HEK293 (cell line): Measurements from ENCODE around the gene WFDC1.

Experiments used
- CTCF ChIA-PET: fragments of 350-600 bp; formaldehyde crosslinking; extraction: SDS; loops from one replicate; lab custom pipeline; 2021; ENCODE audit warnings: antibody characterized with exemption; lab: Yijun Ruan, JAX
- POLR2A ChIA-PET: fragments of 300-600 bp; formaldehyde crosslinking; extraction: SDS; loops from one replicate; lab custom pipeline; 2020; ENCODE audit warnings: antibody characterized with exemption, inconsistent platforms; lab: Yijun Ruan, JAX
- H3K27ac ChIP-seq: fragments of 200-500 bp; sonication (Bioruptor generic); 2 replicates; pipeline ENCODE4 v1.5.1; 2014; ENCODE audit warnings: low read depth, low read length, control low read depth, inconsistent platforms; ENCODE audit errors: extremely low read depth
- H3K36me3 ChIP-seq, 2 experiments: fragments of 200-500 bp in 1 of 2; sonication (Bioruptor generic) in 1 of 2; 1 replicate in 1 of 2; 2 replicates in 1 of 2; pipeline ENCODE4 v1.5.1; 2014 to 2017; ENCODE audit warnings: inconsistent platforms in 2 of 2, low read length in 2 of 2; ENCODE audit not compliant: control insufficient read depth in 2 of 2, insufficient read depth in 1 of 2
- H3K4me1 ChIP-seq: fragments of 200-500 bp; sonication (Bioruptor generic); 2 replicates; pipeline ENCODE4 v1.5.1; 2014; ENCODE audit warnings: mild to moderate bottlenecking, low read length, inconsistent platforms; ENCODE audit not compliant: control insufficient read depth, insufficient read depth
- H3K4me3 ChIP-seq: 2 replicates; pipeline ENCODE4 v1.5.1; 2011; ENCODE audit warnings: low read depth, mild to moderate bottlenecking, control low read depth, low read length, moderate library complexity
- H3K9me3 ChIP-seq: fragments of 200-500 bp; sonication (Bioruptor generic); 2 replicates; pipeline ENCODE4 v1.5.1; 2014; ENCODE audit warnings: low read depth, low read length, inconsistent platforms; ENCODE audit not compliant: control insufficient read depth, insufficient read depth
- FEZF1 ChIP-seq: fragments of 450-650 bp; formaldehyde crosslinking; IDR thresholded peaks from 2 replicates; pipeline ENCODE4 v1.5.1; 2016; ENCODE audit warnings: missing biosample characterization, missing genetic modification characterization
- HOXC10 ChIP-seq: sonication (generic); formaldehyde crosslinking; IDR thresholded peaks from 2 replicates; pipeline ENCODE4 v1.8.1; 2023; ENCODE audit warnings: mild to moderate bottlenecking, missing genetic modification reagents
- KLF1 ChIP-seq: fragments of 450-650 bp; formaldehyde crosslinking; IDR thresholded peaks from 2 replicates; pipeline ENCODE4 v1.5.1; 2016; ENCODE audit warnings: missing biosample characterization, missing genetic modification characterization
- KLF9 ChIP-seq: fragments of 450-650 bp; formaldehyde crosslinking; IDR thresholded peaks from 2 replicates; pipeline ENCODE4 v1.5.1; 2016; ENCODE audit warnings: missing biosample characterization, missing genetic modification characterization, low read depth
- PRDM1 ChIP-seq: fragments of 450-650 bp; formaldehyde crosslinking; IDR thresholded peaks from 2 replicates; pipeline ENCODE4; 2016; ENCODE audit warnings: missing biosample characterization, missing genetic modification characterization
- REPIN1 ChIP-seq: fragments of 450-650 bp; formaldehyde crosslinking; IDR thresholded peaks from 2 replicates; pipeline ENCODE4 v1.5.1; 2017; ENCODE audit warnings: missing biosample characterization, missing genetic modification characterization, low read depth
- SETDB1 ChIP-seq: IDR thresholded peaks from one replicate; pipeline ENCODE4 v1.6.1; 2017; ENCODE audit warnings: mild to moderate bottlenecking, low read length, moderate library complexity, mixed read lengths; ENCODE audit not compliant: insufficient read length
- SP7 ChIP-seq: fragments of 450-650 bp; formaldehyde crosslinking; IDR thresholded peaks from 2 replicates; pipeline ENCODE4 v1.5.1; 2016; ENCODE audit warnings: missing biosample characterization, missing genetic modification characterization
- TSHZ1 ChIP-seq: fragments of 450-650 bp; formaldehyde crosslinking; IDR thresholded peaks from 2 replicates; pipeline ENCODE4 v1.5.1; 2016; ENCODE audit warnings: missing biosample characterization, missing genetic modification characterization, borderline replicate concordance
- ZBTB7A ChIP-seq: fragments of 450-650 bp; formaldehyde crosslinking; IDR thresholded peaks from 2 replicates; pipeline ENCODE4 v1.5.1; 2016; ENCODE audit warnings: low read depth, missing biosample characterization, missing genetic modification characterization
- ZNF157 ChIP-seq: fragments of 450-650 bp; formaldehyde crosslinking; IDR thresholded peaks from 2 replicates; pipeline ENCODE4 v1.5.1; 2016; ENCODE audit warnings: missing biosample characterization, missing genetic modification characterization
- ZNF18 ChIP-seq: fragments of 450-650 bp; formaldehyde crosslinking; IDR thresholded peaks from 2 replicates; pipeline ENCODE4 v1.5.1; 2016; ENCODE audit warnings: missing biosample characterization, missing genetic modification characterization
- ZNF2 ChIP-seq: fragments of 450-650 bp; formaldehyde crosslinking; IDR thresholded peaks from 2 replicates; pipeline ENCODE4 v1.5.1; 2016; ENCODE audit warnings: missing biosample characterization, missing genetic modification characterization
- ZNF202 ChIP-seq: fragments of 450-650 bp; formaldehyde crosslinking; IDR thresholded peaks from 2 replicates; pipeline ENCODE4 v1.5.1; 2016; ENCODE audit warnings: missing biosample characterization, missing genetic modification characterization, borderline replicate concordance
- ZNF274 ChIP-seq, 2 experiments: fragments of 200-500 bp in 1 of 2; fragments of 450-650 bp in 1 of 2; sonication (Bioruptor generic) in 1 of 2; formaldehyde crosslinking in 1 of 2; IDR thresholded peaks; 2 replicates each; pipeline versions ENCODE4 v1.5.1 to v1.6.1; 2014 to 2016; ENCODE audit warnings: borderline replicate concordance in 1 of 2, inconsistent platforms in 1 of 2, low read length in 1 of 2, missing biosample characterization in 1 of 2, missing genetic modification characterization in 1 of 2
- ZNF324 ChIP-seq: fragments of 450-650 bp; formaldehyde crosslinking; IDR thresholded peaks from 2 replicates; pipeline ENCODE4 v1.5.1; 2016; ENCODE audit warnings: missing biosample characterization, missing genetic modification characterization
- ZNF335 ChIP-seq: fragments of 450-650 bp; formaldehyde crosslinking; conservative IDR thresholded peaks from 2 replicates; pipeline ENCODE4 v1.5.1; 2016; ENCODE audit warnings: missing biosample characterization, missing genetic modification characterization
- ZNF473 ChIP-seq: fragments of 450-650 bp; formaldehyde crosslinking; IDR thresholded peaks from 2 replicates; pipeline ENCODE4 v1.5.1; 2017; ENCODE audit warnings: missing biosample characterization, missing genetic modification characterization
- ZNF561 ChIP-seq: fragments of 450-650 bp; IDR thresholded peaks from 2 replicates; pipeline ENCODE4 v1.5.1; 2018; ENCODE audit warnings: missing biosample characterization, missing genetic modification characterization, borderline replicate concordance
- ZNF629 ChIP-seq: fragments of 450-650 bp; formaldehyde crosslinking; IDR thresholded peaks from 2 replicates; pipeline ENCODE4 v1.5.1; 2017; ENCODE audit warnings: missing biosample characterization, missing genetic modification characterization
- ZNF707 ChIP-seq: fragments of 450-650 bp; formaldehyde crosslinking; IDR thresholded peaks from 2 replicates; pipeline ENCODE4 v1.5.1; 2016; ENCODE audit warnings: missing biosample characterization, missing genetic modification characterization
- ZNF747 ChIP-seq: fragments of 450-650 bp; formaldehyde crosslinking; IDR thresholded peaks from 2 replicates; pipeline ENCODE4 v1.5.1; 2016; ENCODE audit warnings: missing biosample characterization, missing genetic modification characterization
- ZNF830 ChIP-seq: fragments of 450-650 bp; IDR thresholded peaks from 2 replicates; pipeline ENCODE4 v1.5.0; 2018; ENCODE audit warnings: missing biosample characterization, missing genetic modification characterization, low read depth, mild to moderate bottlenecking, moderate library complexity
- ZSCAN18 ChIP-seq: fragments of 450-650 bp; formaldehyde crosslinking; IDR thresholded peaks from 2 replicates; pipeline ENCODE4 v1.5.1; 2016; ENCODE audit warnings: missing biosample characterization, missing genetic modification characterization

The WFDC1 gene

GRCh38 chr16:84268291-84269040 lies 26.2 kb upstream of the WFDC1 start:
- Histone ChIP-seq H3K4me3 (no peak overlapping the region), H3K9me3 (no peaks in the 10 kb centered on the region), H3K4me1 (no peaks in the 10 kb centered on the region), H3K36me3 (no peaks in the 10 kb centered on the region), H3K27ac (no peak overlapping the region)
- POLR2A ChIA-PET, result no interaction called here
- CTCF ChIA-PET, result interaction anchor here (0.5 to 1.1 kb wide), 2 partner anchors 9 to 22 kb away, joined by 5 to 8 read pairs; no protein-coding TSS in a partner anchor
- TF ChIP-seq PRDM1 (tag by site-specific recombination), result no peak
- peak; percentile 48; the same call in 1 of the 2 replicates for TF ChIP-seq FEZF1 (tag by site-specific recombination)
- TF ChIP-seq ZNF335 (tag by site-specific recombination), result 0 out of 2 replicates have a peak, but pooled peaks have one; percentile 23
- no peak for TF ChIP-seq ZNF747 (tag by site-specific recombination)
- no peak for TF ChIP-seq ZBTB7A (tag by site-specific recombination)

- ChIA-PET POLR2A (no interaction called here), CTCF (no interaction called here)
- no peak overlapping the region for H3K4me3 ChIP-seq
- no peaks in the 10 kb centered on the region for H3K9me3 ChIP-seq
- H3K27ac ChIP-seq, result no peak overlapping the region
- no peaks in the 10 kb centered on the region for H3K36me3 ChIP-seq
- TF ChIP-seq KLF1 (tag by site-specific recombination) (no peak), ZNF629 (no peak), ZSCAN18 (tag by site-specific recombination) (no peak), ZNF473 (no peak), ZNF830 (tag by site-specific recombination) (no peak)
- H3K4me1 ChIP-seq, result no peaks in the 10 kb centered on the region
Observed at GRCh38 chr16:84270071-84270470, 24.6 kb upstream of the WFDC1 start.

- CTCF ChIA-PET, result no interaction called here
- Histone ChIP-seq H3K27ac (no peak overlapping the region), H3K9me3 (no peaks in the 10 kb centered on the region), H3K4me3 (no peak overlapping the region), H3K36me3 (no peaks in the 10 kb centered on the region), H3K4me1 (no peaks in the 10 kb centered on the region)
- POLR2A ChIA-PET, result no interaction called here
- TF ChIP-seq ZNF561 (tag by site-specific recombination) (no peak), KLF9 (tag by site-specific recombination) (no peak), SP7 (tag by site-specific recombination) (no peak), HOXC10 (CRISPR knock-in tag) (no peak), ZSCAN18 (tag by site-specific recombination) (no peak), ZNF274 (IDR thresholded peaks at IDR 0.05; ENCODE audit: low read length) (no peak), ZNF274 (tag by site-specific recombination; IDR thresholded peaks at IDR 0.05; ENCODE audit: borderline replicate concordance) (no peak), ZNF18 (tag by site-specific recombination) (no peak), TSHZ1 (tag by site-specific recombination) (no peak), ZNF202 (tag by site-specific recombination) (no peak), ZNF2 (tag by site-specific recombination) (no peak), ZNF707 (tag by site-specific recombination) (no peak), ZNF324 (no peak), SETDB1 (no peak), ZNF157 (no peak), REPIN1 (tag by site-specific recombination) (no peak)
Observed at GRCh38 chr16:84270531-84270930, 24.1 kb upstream of the WFDC1 start.
